SW480 (cell line): ENCODE measurements around the gene STARD3NL.
"Not testable (repeated sequence)": the region's sequence is repeated elsewhere in the genome, so short reads cannot be mapped to it uniquely, and the experiment has no call there.

Experiments used
- DNase-seq: peaks from one replicate; pipeline ENCODE4 v3.0.0-alpha.2; 2016; ENCODE audit warnings: low spot score

Gene STARD3NL, protein sequence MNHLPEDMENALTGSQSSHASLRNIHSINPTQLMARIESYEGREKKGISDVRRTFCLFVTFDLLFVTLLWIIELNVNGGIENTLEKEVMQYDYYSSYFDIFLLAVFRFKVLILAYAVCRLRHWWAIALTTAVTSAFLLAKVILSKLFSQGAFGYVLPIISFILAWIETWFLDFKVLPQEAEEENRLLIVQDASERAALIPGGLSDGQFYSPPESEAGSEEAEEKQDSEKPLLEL

DNA sequence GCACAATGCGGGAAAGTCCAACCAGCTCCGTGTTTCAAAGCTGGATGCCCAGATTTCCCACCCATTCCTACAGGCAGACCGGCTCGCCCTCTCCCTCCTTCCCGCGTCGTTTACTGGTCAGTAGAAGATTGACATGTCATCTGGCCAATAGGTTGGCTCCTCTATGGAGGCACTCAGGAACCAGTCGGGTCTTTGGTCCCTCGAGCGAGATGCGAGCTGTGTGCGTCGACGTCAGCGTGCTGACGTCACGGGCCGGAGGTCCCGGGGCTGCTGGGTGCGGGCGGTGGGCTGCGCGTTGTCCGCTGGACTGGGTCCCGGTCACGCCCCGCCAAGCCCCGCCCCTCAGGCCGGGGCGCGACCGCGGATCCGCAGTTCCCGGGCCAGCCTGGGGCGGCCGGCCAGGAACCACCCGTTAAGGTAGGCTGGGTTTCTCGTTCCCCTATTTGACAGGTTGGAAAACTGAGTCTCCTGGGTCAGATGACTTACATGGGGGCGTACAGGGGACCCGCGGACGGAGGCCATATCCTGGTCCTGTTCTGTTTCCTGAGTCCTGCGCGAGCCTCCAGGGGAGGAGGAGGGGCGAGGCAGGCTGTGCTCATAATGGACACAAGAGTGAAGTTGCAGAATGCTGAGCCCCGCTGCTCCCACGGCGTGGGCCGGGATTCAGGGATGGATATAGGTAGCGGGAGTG lies at the start of gene STARD3NL:
STARD3NL (plus strand) TSS at position 242 of the 691 bp plus-strand sequence. CDS start 29,260 bp downstream, outside the sequence.
- peak; percentile 100 for DNase-seq

DNA sequence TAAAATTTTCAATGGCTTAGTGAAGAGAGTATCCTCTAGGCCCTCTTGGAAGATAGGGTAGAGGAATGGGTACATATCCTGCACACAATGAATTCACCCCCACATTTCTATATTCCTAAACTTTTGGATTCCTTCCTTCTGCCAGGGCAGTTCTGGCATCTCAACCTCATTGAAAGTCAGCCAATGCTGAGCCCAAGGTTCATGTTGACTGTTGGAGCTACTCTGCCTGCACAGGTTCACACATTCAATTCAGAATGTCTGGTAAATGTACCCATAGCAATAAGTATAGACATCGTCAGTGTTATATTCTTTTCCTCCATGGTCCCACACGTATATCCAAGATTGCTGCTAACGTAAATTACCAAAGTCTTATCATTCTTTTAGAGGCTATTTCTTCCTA lies 48.9 kb upstream of the STARD3NL start:
- DNase-seq: no peak

DNA sequence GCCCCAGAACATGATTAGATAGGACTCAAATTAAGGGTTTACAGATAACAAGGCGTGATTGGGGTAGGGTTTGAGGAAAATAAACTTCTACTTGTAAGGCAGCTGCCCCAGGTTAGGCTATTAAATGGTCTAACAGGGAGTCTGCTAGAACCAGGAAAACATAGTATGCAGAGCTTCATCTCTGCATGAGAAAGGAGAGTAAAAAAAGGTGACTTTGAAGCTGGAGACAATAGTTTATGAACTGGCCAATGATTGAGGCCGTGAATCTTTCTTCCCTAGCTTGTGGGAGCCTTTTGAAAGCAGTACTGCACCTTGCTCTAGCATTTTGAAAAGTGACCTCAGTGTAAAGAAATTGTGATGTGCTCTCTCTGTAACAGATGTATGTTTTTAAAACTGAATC lies 48.5 kb upstream of the STARD3NL start:
- DNase-seq: no peak

DNA sequence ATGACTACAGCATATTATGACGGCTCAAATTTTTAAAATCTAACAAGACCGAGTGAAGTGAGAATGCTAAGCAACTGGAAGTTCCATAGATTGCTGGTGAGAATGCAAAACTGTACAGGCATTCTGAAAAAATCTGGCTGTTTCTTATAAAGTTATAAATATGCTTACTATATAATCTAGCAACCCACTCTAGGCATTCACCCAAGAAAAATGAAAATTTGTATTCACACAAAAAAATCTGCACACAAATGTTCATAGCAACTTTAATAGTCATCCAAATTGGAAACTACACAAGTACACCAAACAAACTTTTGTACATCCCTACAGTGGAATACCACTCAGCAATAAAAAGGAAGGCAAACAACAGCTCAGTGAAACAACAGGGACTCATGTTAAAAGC lies 39.9 kb upstream of the STARD3NL start:
- no peak for DNase-seq

DNA sequence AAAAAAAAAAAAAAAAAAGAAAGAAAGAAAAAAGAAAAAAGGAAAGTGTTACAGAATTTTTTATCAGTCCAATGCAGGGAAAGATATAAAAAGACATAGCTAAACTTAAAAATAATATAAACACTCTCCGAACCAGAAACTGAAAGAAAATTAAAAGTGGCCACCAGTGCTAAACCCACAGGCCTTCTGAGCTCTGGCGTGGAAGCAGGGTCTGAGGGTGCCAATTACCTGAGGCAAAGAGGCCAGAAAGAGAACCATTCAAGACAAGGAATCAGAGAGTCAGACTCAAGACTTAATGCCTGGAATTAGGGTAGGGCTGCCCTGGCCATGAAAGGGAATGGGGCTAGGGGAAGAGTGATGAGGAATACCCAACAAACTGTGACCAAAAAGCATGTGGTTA lies 36.9 kb upstream of the STARD3NL start:
- no peak for DNase-seq

DNA sequence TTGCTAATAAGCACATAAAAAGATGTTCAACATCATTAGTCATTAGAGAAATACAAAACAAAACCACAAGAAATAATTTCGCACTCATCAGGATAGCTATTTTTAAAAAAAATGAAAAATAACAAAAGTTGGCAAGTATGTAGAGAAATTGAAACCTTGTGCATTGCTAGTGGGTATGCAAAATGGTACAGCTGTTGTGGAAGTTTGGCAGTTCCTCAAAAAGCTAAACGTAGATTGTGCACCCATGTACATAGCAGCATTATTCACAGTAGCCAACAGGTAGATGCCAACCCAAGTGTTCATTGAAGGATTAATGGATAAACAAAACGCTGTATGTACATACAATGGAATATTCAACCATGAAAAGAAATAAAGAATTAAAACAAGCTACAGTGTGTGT lies 35.3 kb upstream of the STARD3NL start:
- no peak for DNase-seq

DNA sequence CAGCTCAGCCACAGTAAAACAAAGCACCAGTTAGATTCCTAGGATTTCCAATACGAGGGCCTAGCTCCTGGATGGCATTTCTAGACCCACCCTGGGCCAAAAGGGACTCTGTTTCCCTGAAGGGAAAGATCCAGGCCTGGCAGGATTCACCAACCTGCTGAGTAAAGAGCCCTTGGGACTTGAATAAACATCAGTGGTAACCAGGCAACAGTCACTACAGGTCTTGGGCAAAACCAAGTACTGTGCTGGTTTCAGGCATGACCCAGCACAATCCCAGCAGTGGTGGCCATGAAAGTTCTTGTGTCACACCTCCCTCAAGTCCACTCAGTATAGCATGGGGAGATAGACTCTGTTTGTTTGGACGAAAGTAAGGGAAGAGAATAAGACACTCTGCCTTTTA lies 31.0 kb upstream of the STARD3NL start:
- DNase-seq: no peak

DNA sequence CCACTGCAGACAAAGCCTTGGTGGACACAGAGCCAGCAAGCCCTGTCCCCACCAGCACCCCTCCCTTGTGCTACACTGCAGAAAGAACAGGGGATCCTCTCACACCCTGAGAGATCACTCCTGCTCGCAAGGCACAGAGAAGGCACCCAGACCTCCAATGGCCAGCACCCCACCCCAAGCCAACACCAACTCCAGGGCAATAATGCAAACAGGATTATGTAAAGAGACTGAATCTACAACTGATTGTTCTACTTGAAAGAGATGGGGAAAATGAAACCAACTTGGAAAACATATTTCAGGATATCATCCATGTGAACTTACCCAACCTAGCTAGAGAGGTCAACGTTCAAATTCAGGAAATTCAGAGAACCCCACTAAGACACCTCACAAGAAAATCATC lies 26.5 kb upstream of the STARD3NL start:
- DNase-seq: no peak

DNA sequence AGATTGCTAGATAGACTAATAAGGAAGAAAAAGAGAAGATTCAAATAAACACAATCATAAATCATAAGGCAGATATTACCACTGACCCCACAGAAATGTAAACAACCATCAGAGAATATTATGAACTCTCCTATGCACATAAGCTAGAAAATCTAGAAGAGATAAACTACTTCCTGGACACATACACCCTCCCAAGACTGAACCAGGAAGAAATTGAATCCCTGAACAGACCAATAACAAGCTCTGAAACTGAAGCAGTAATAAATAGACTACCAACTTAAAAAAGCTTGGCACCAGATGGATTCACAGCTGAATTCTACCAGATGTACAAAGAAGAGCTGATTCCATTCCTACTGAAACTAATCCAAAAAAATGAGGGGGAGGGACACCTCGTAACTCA lies 24.5 kb upstream of the STARD3NL start:
- no peak for DNase-seq

DNA sequence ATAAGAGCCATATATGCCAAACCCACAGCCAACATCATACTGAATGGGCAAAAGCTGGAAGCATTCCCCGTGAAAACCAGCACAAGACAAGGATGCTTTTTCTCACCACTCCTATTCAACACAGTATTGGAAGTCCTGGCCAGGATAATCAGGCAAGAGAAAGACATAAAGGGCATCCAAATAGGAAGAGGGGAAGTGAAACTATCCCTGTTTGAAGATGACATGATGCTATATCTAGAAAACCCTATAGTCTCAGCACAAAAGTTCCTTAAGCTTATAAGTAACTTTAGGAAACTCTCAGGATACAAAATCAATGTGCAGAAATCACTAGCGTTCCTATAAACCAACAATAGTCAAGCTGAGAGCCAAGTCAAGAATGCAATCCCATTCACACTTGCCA lies 23.8 kb upstream of the STARD3NL start:
- no peak for DNase-seq

DNA sequence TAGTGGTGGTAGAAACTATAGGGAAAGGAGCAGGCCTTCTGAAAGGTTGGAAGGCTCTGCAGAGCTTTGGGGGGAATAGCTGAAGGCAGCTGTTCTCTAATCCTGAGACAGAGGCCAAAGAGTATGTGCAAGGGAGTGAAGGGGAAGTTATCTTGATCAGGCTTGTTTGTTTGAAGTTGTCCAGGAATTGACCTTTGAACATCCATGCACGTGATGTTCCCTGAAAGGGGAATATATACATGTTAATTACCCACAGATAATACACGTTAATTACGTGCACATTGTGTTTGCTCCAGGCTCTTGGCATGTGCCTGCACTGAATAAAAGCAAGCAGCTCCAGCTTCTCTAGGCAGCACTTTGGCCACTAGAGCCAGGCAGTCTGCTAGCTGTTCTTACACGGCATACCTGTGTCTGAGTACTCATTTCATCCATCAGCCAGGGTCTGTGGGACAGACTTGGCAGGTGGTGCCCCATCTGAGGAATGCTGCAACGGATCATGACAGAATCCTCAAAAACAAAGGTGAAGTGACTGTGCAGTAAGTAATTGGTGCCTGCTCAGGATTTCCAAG lies 18.0 kb upstream of the STARD3NL start:
- peak; percentile 46 for DNase-seq

DNA sequence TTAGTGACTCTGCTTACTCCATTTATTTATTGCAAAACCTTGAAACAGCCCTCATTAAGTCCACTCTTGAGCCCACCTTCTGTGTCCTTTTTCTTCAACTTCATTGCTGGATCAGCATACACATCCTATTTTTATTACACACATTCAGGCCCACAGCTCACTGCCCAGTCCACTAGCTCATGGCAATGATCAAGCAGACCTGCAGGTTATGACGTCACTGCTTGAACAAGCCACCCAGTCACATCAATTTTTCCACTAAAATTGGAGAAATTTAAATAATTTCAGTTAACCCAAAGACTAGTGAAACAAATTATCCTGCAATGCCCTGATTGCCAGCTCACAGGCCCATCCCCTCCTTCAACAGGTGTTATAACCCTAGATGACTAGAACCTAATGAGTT lies 16.0 kb upstream of the STARD3NL start:
- no peak for DNase-seq

DNA sequence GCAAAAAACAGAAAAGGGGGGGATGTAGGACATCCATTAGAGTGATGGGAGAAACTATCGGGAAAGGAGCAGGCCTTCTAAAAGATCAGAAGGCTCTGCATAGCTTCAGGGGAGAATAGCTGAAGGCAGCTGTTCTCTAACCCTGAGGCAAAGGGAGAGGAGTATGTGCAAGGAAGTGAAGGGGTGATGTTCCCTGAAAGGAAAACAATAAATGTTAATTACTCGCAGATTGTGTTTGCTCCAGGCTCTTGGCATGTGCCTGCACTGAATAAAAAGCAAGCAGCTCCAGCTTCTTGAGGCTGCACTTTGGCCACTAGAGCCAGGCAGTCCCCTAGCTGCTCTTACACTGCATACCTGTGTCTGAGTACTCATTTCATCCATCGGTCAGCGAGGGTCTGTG lies 14.4 kb upstream of the STARD3NL start:
- DNase-seq: no peak

DNA sequence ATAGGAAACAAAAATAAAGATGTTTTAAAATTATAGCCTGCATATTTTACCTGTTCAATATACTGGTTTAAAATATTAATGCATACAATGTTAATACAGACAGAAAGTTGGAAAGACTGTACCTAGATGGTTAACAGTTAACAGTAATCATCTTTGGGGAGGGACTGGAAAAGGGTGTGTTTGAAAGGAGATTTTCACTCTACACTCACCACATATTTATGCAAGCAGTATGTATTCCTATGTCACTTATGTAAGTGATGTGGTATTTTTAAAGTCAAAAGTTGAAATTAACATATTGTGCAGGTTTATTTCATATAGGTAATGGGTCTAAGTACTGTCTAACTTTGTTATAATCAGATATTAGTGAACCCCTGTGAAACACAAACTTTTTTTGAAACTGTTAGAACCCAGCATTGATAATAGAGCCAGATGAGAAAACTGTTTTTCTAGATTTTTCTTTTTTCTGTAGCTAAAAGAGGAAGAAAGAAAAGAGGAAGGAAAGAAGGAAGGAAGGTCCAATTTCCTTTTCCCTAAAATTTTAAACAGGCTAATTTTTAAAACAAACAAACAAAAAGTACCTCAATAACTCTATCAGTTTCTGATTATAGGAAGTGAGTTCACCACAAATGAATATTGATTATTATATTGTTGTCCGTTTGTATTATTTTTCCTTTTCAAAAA lies 9.0 kb upstream of the STARD3NL start:
- DNase-seq: no peak

DNA sequence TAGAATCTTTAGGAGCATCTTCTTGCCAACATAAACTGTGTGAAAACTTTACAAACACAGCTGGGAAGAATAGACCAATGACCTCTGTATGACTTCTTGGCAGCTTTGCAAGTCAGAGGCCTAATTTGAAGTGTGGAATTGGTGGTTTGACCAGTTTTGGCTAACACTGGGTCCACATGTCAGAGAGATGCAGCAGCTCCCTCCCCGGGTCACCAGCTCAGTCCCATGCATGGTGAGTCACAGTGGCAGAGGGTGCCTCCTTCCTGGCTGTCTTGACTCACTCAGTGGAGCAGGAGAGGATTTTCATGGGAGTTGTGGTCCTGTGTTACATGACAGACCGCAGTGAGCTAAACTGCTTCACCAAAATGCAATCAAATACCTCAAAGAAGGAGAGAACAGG lies 8.2 kb upstream of the STARD3NL start:
- DNase-seq: peak; percentile 38

DNA sequence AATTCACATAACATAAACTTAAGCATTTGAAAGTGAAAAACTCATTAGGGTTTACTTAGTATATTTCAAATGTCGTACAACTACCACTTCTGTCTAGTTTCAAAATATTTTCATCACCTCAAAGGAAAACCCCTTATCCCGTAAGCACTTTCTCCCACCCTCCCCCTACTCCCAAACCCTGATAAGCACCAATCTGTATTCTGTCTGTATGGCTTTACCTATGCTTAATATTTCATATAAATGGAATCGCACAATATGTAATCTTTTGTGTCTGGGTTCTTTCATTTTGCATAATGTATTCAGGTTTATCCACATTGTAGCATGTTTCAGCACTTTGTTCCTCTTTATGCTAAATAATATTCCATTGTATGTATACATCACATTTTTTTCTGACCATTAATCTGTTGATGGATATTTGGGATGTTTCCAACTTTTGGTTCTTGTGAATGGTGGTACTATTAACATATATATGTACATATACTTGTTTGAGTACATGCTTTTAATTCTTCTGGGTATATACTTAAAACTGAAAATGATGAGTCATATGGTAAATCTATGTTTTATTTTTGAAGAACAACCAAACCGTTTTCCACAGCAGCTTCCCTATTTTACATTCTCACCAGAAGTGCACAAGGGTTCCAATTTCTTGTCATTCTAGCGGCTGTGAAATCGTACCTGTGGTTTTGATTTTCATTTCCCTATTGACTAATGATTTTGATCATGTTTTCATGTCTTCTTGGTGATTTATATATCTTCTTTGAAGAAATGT lies 6.2 kb upstream of the STARD3NL start:
- no peak for DNase-seq

DNA sequence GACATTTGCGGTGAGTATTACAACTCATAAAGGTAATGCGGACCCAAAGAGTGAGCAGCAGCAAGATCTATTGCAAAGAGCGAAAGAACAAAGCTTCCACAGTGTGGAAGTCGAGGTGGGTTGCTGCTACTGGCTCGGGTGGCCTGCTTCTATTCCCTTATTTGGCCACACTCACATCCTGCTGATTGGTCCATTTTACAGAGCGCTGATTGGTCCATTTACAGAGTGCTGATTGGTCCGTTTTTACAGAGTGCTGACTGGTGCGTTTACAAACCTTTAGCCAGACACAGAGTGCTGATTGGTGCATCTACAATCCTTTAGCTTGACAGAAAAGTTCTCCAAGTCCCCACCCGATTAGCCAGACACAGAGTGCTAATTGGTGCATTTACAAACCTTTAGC lies 2.5 kb upstream of the STARD3NL start:
- DNase-seq: not testable (repeated sequence)

DNA sequence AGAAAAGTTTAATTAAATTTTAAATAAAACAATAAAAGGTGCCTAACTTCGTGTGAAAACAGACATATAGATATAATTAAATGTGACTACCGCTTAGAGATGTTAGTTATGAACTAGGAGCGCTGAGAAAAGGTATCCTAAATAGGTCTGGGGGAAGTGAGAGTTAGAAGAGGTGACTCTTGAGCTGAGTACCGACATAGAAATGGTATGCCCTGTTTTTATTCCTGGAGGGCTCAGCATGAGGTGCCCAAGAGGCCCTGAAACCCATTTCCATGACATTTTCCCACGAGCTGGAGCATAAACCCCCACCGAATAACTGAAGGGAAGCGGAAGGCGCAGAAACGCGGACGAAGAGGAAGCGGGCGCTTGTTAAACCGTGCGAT lies 433 bp upstream of the STARD3NL start:
- no peak for DNase-seq

DNA sequence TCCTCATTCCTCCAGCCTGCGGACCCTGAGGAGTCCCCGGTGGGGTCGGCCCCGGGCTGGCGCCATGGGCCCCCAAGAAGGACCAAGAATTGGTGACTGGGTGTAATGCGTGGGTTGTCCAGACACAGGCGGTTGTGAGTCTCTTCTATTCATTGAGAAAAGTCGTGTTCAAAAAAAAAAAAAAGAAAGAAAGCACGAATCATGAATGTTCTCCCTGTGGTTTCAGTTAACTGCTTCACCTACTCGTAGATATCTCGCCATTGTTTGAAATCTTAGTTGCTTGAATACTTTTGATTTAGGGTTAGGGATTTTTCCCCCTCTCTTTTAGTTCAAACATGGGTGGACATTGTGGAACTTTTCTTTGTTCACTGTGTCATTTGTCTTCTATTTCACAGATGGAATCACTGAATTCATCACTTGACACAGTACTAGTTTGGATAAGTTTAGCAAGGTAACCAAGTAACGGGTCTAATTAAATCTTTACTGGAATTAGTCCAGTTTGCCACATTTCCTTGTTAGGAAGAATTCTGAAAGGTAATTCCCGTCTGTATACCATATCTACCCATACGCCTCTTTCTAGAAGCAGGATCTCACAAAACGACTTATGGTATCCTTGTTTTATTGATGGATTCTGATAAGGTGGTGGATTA lies 775 bp downstream of the STARD3NL start:
- peak; percentile 46 for DNase-seq

DNA sequence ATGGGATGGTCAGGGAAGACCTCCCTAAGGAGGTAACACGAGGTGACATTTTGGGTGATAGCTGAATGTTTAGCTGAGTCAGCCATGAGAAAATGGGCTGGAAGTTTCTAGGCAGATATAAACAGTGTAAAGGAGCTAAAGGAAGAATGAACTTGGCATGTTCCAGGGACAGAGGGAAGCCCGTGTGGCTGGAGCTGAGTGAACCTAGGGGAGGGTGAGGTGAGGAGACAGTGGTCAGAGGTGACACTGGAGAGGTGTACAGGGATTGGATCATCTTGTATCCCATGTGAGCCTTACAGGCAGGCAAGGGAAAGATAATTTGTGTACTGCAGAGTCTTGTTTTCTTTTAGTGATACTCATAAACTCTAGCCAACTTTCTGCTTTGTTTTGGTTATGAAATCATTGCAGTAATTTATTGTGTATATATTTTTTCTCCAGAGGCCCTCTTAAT lies 1.8 kb downstream of the STARD3NL start:
- DNase-seq: no peak

DNA sequence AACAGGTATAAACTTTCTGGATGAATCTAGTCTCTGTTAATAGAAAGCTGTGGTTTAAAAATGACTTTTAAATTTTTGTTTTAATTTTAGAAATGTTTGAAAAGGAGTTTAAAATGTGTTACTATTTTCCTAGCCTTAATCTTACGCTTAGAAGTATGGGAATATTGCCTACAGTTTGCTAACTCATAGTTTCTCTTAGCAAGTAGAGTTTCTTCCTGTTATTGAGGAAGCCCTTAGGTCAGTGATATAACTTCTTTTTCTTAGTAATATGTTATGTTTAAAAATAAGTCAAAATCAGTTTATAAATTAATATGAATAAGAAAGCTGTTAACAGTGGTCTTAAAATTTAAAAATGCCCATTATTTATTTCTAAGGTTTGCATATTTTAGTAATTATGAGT lies 3.1 kb downstream of the STARD3NL start:
- no peak for DNase-seq

DNA sequence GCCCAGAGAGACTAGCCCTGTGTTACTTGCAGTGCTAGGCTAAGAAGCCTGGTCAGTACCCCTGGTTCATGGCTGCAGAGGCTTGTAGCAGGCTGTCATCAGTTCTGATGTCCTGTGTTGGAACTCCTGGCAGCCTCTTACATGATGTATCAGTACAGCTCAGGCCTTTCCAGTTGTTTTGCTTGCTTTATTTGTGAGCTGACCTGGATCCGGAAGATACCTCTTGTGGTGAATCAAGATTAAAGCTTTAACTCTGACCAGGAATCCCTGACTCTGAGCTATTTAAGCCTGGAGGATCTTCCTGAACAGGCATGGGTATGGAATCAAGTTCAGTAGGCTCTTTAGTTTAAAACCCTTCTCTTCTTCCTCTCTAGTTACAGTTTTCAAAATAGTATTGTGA lies 4.4 kb downstream of the STARD3NL start:
- DNase-seq: no peak
